Peyer's patch (tissue), 4 donors: ENCODE data around the gene LRP3.

ENCODE experiments used
- CTCF ChIP-seq, 6 experiments: fragments of 450-650 bp in 4 of 6; fragments of 200-600 bp in 2 of 6; sonication (generic) in 1 of 6; IDR thresholded peaks; one replicate each; pipeline ENCODE4 v1.5.1; 2017 to 2019; ENCODE audit warnings: antibody characterized with exemption in 6 of 6, mild to moderate bottlenecking in 3 of 6, moderate library complexity in 1 of 6
- POLR2A ChIP-seq, 2 donors: fragments of 450-650 bp; IDR thresholded peaks; one replicate each; pipeline ENCODE4 v1.5.1; 2017; ENCODE audit warnings: antibody characterized with exemption in 2 of 2, mild to moderate bottlenecking in 2 of 2, moderate library complexity in 2 of 2

- TF ChIP-seq CTCF (IDR thresholded peaks at IDR 0.05) (no peak), POLR2A (IDR thresholded peaks at IDR 0.05) (no peak)
Observed at GRCh38 chr19:33191501-33191900, 2.6 kb upstream of the LRP3 start.
